WTC11 (cell line): ENCODE results near the gene CARD11. TPM values are rescaled to one million over a fixed set of nuclear protein-coding genes. Genes with fewer than 3 reads are reported as not detected.

ENCODE experiments used
- ATAC-seq: fragments of 200-7000 bp; cut with Tn5 transposase; 2 replicates; pipeline ENCODE4 v1.10.0; 2021; ENCODE audit warnings: mild to moderate bottlenecking, moderate library complexity
- CTCF ChIA-PET: fragments of 300-600 bp; sonication (Branson Sonifier 250); formaldehyde crosslinking; loops from one replicate; lab custom pipeline; 2021; ENCODE audit warnings: antibody characterized with exemption; lab: Charles Lee
- POLR2A ChIA-PET: fragments of 350-600 bp; sonication (Branson Sonifier 250); formaldehyde crosslinking; loops from one replicate; lab custom pipeline; 2021; ENCODE audit warnings: antibody characterized with exemption; lab: Charles Lee
- DNase-seq: peaks from one replicate; pipeline ENCODE4 v3.0.0; 2021; ENCODE audit warnings: low spot score
- H3K27ac Mint-ChIP-seq: 2 replicates; pipeline ENCODE4 v1.8.0; 2021; ENCODE audit warnings: mixed read lengths
- H3K27me3 Mint-ChIP-seq: 2 replicates; pipeline ENCODE4 v1.8.0; 2021; ENCODE audit warnings: low read depth, mild to moderate bottlenecking, moderate library complexity, mixed read lengths
- H3K36me3 Mint-ChIP-seq: 2 replicates; pipeline ENCODE4 v1.8.0; 2021; ENCODE audit warnings: mixed read lengths
- H3K4me1 Mint-ChIP-seq: 2 replicates; pipeline ENCODE4 v1.8.0; 2022; ENCODE audit warnings: mixed read lengths
- H3K4me3 Mint-ChIP-seq: 2 replicates; pipeline ENCODE4 v1.8.0; 2021; ENCODE audit warnings: mild to moderate bottlenecking, moderate library complexity, mixed read lengths
- H3K9me3 Mint-ChIP-seq: 2 replicates; pipeline ENCODE4 v1.8.0; 2021; ENCODE audit warnings: mixed read lengths
- CREB1 ChIP-seq: sonication (generic); formaldehyde crosslinking; IDR thresholded peaks from 2 replicates; pipeline ENCODE4 v1.8.0; 2023; ENCODE audit warnings: mild to moderate bottlenecking, missing genetic modification reagents
- E2F1 ChIP-seq: sonication (generic); formaldehyde crosslinking; IDR thresholded peaks from 2 replicates; pipeline ENCODE4 v1.8.0; 2022; ENCODE audit warnings: mild to moderate bottlenecking, missing genetic modification reagents
- ESRRA ChIP-seq: sonication (generic); formaldehyde crosslinking; IDR thresholded peaks from 2 replicates; pipeline ENCODE4 v1.8.1; 2022; ENCODE audit warnings: mild to moderate bottlenecking, missing genetic modification reagents, borderline replicate concordance
- FOXJ3 ChIP-seq: sonication (generic); formaldehyde crosslinking; IDR thresholded peaks from 2 replicates; pipeline ENCODE4 v1.9.0; 2021; ENCODE audit warnings: missing genetic modification reagents, mild to moderate bottlenecking, borderline replicate concordance
- GRHL2 ChIP-seq: fragments of 250-450 bp; sonication (Bioruptor Pico); IDR thresholded peaks from 2 replicates; pipeline ENCODE4 v1.8.0; 2022; ENCODE audit warnings: mild to moderate bottlenecking, moderate library complexity; ENCODE audit not compliant: insufficient replicate concordance, severe bottlenecking
- JAZF1 ChIP-seq: fragments of 250-450 bp; sonication (Bioruptor Pico); IDR thresholded peaks from 2 replicates; pipeline ENCODE4 v1.9.0; 2021; ENCODE audit warnings: moderate library complexity, mild to moderate bottlenecking, inconsistent platforms
- OVOL2 ChIP-seq: fragments of 250-450 bp; sonication (Bioruptor Pico); IDR thresholded peaks from 2 replicates; pipeline ENCODE4 v1.9.0; 2021; ENCODE audit warnings: mild to moderate bottlenecking, borderline replicate concordance
- PRRX2 ChIP-seq: fragments of 250-450 bp; sonication (Bioruptor Pico); IDR thresholded peaks from 2 replicates; pipeline ENCODE4 v1.8.0; 2021; ENCODE audit warnings: mild to moderate bottlenecking
- SMAD3 ChIP-seq: sonication (generic); formaldehyde crosslinking; IDR thresholded peaks from 2 replicates; pipeline ENCODE4 v1.8.0; 2022; ENCODE audit warnings: missing genetic modification reagents, mild to moderate bottlenecking, borderline replicate concordance
- STAT6 ChIP-seq: sonication (generic); formaldehyde crosslinking; conservative IDR thresholded peaks from 2 replicates; pipeline ENCODE4 v1.8.1; 2023; ENCODE audit warnings: mild to moderate bottlenecking, low read depth, missing genetic modification reagents, moderate library complexity
- USF2 ChIP-seq: sonication (generic); formaldehyde crosslinking; IDR thresholded peaks from 2 replicates; pipeline ENCODE4 v1.8.1; 2023; ENCODE audit warnings: mild to moderate bottlenecking, missing genetic modification reagents, moderate library complexity
- ZBTB21 ChIP-seq: sonication (generic); formaldehyde crosslinking; IDR thresholded peaks from 2 replicates; pipeline ENCODE4 v1.8.1; 2023; ENCODE audit warnings: mild to moderate bottlenecking, missing genetic modification reagents, borderline replicate concordance
- total RNA-seq: library from RNA; stranded (reverse); gene quantifications from 3 replicates; pipeline ENCODE4 v1.2.3, GENCODE V29; 2021
- TF ChIP-seq, protein P1 (sequence below): sonication (generic); formaldehyde crosslinking; IDR thresholded peaks from 2 replicates; pipeline ENCODE4 v1.8.1; 2022; ENCODE audit warnings: mild to moderate bottlenecking, moderate library complexity, missing genetic modification reagents
- TF ChIP-seq, protein P2 (sequence below): fragments of 250-450 bp; sonication (Bioruptor Pico); IDR thresholded peaks from 2 replicates; pipeline ENCODE4 v2.1.2; 2022; ENCODE audit warnings: mild to moderate bottlenecking, moderate library complexity
- TF ChIP-seq, protein P3 (sequence below): sonication (generic); formaldehyde crosslinking; IDR thresholded peaks from 2 replicates; pipeline ENCODE4 v1.8.1; 2022; ENCODE audit warnings: mild to moderate bottlenecking, missing genetic modification reagents, moderate library complexity, borderline replicate concordance
- TF ChIP-seq, protein P4 (sequence below): fragments of 250-450 bp; sonication (Bioruptor Pico); IDR thresholded peaks from 2 replicates; pipeline ENCODE4 v1.8.0; 2021; ENCODE audit warnings: mild to moderate bottlenecking

The CARD11 gene
- total RNA-seq, 1 experiment from 2014 or later: 40.8 TPM

DNA sequence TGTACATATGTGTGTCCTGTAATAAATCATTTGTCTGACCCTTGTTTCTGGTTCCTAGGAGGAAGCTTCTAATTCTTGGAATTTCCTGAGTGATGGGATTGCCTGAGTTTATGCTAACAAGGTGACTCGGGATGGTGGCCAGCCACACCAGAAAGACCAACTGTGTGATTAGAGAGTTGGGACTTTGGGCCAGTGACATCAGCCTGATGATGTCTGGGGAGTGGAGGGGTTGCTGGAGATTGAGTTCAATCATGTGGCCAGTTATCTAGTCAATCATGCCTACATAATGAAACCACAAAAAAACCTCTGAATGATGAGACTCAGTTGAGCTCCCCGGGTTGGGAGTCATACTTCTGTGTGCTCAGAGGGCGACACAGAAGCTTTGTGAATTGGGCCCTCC is 23.5 kb upstream of the CARD11 start:
- ChIA-PET POLR2A (no interaction called here), CTCF (interaction anchor here (1.4 to 3.0 kb wide), 3 partner anchors 25 to 145 kb away, joined by 7 to 15 read pairs (median 7); no protein-coding TSS in a partner anchor)
- Mint-ChIP-seq H3K4me3 (no peak overlapping the region), H3K27ac (no peak overlapping the region), H3K9me3 (peaks cover 23% of the 10 kb centered on the region), H3K27me3 (no peaks in the 10 kb centered on the region; the same call in 1 of the 2 replicates), H3K36me3 (peaks cover 10% of the 10 kb centered on the region), H3K4me1 (peaks cover 17% of the 10 kb centered on the region)
- no peak for TF ChIP-seq GRHL2 (CRISPR knock-in tag)
- no peak for TF ChIP-seq JAZF1 (CRISPR knock-in tag)
- no peak for TF ChIP-seq STAT6
- TF ChIP-seq PRRX2 (CRISPR knock-in tag): no peak
- no peak for TF ChIP-seq OVOL2 (CRISPR knock-in tag)
- TF ChIP-seq, protein P1, sequence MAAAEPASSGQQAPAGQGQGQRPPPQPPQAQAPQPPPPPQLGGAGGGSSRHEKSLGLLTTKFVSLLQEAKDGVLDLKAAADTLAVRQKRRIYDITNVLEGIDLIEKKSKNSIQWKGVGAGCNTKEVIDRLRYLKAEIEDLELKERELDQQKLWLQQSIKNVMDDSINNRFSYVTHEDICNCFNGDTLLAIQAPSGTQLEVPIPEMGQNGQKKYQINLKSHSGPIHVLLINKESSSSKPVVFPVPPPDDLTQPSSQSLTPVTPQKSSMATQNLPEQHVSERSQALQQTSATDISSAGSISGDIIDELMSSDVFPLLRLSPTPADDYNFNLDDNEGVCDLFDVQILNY (CRISPR knock-in tag): no peak
- no peak for TF ChIP-seq ZBTB21 (CRISPR knock-in tag)
- no peak for TF ChIP-seq FOXJ3 (CRISPR knock-in tag)
- TF ChIP-seq, protein P2, sequence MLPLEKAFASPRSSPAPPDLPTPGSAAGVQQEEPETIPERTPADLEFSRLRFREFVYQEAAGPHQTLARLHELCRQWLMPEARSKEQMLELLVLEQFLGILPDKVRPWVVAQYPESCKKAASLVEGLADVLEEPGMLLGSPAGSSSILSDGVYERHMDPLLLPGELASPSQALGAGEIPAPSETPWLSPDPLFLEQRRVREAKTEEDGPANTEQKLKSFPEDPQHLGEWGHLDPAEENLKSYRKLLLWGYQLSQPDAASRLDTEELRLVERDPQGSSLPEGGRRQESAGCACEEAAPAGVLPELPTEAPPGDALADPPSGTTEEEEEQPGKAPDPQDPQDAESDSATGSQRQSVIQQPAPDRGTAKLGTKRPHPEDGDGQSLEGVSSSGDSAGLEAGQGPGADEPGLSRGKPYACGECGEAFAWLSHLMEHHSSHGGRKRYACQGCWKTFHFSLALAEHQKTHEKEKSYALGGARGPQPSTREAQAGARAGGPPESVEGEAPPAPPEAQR: no peak
- no peak for TF ChIP-seq USF2 (CRISPR knock-in tag)
- TF ChIP-seq, protein P3, sequence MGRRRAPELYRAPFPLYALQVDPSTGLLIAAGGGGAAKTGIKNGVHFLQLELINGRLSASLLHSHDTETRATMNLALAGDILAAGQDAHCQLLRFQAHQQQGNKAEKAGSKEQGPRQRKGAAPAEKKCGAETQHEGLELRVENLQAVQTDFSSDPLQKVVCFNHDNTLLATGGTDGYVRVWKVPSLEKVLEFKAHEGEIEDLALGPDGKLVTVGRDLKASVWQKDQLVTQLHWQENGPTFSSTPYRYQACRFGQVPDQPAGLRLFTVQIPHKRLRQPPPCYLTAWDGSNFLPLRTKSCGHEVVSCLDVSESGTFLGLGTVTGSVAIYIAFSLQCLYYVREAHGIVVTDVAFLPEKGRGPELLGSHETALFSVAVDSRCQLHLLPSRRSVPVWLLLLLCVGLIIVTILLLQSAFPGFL: no peak
- TF ChIP-seq SMAD3 (CRISPR knock-in tag): no peak
- TF ChIP-seq ESRRA: no peak
- TF ChIP-seq CREB1 (CRISPR knock-in tag): no peak
- TF ChIP-seq E2F1 (CRISPR knock-in tag): no peak
- TF ChIP-seq, protein P4, sequence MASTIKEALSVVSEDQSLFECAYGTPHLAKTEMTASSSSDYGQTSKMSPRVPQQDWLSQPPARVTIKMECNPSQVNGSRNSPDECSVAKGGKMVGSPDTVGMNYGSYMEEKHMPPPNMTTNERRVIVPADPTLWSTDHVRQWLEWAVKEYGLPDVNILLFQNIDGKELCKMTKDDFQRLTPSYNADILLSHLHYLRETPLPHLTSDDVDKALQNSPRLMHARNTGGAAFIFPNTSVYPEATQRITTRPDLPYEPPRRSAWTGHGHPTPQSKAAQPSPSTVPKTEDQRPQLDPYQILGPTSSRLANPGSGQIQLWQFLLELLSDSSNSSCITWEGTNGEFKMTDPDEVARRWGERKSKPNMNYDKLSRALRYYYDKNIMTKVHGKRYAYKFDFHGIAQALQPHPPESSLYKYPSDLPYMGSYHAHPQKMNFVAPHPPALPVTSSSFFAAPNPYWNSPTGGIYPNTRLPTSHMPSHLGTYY (CRISPR knock-in tag): no peak
- no peak for DNase-seq
- ATAC-seq: no peak
